VCaP (cell line): ENCODE data around the gene ASPRV1.

Experiments
- H3K27ac ChIP-seq: fragments of 450-650 bp; 2 replicates; pipeline ENCODE4 v1.5.1; 2017
- TF ChIP-seq, protein P1 (sequence below): fragments of 450-650 bp; conservative IDR thresholded peaks from 2 replicates; pipeline ENCODE4 v1.5.1; 2017; ENCODE audit warnings: mild to moderate bottlenecking, moderate library complexity

Gene ASPRV1

DNA sequence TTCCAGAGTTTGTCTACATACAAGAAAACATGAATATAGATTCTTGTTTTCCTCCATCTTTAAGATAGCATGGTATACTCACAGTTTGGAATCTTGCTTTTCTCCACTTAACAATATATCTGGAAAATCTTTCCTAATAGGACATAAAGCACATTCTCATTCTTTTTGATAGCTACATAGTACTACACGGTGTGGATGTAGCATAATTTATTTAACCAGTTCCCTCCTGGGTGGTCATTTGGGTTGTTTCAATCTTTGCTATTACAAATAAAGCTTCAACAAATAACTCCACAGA is 26.9 kb downstream of the ASPRV1 start:
- no peak overlapping the region for H3K27ac ChIP-seq
- TF ChIP-seq, protein P1, sequence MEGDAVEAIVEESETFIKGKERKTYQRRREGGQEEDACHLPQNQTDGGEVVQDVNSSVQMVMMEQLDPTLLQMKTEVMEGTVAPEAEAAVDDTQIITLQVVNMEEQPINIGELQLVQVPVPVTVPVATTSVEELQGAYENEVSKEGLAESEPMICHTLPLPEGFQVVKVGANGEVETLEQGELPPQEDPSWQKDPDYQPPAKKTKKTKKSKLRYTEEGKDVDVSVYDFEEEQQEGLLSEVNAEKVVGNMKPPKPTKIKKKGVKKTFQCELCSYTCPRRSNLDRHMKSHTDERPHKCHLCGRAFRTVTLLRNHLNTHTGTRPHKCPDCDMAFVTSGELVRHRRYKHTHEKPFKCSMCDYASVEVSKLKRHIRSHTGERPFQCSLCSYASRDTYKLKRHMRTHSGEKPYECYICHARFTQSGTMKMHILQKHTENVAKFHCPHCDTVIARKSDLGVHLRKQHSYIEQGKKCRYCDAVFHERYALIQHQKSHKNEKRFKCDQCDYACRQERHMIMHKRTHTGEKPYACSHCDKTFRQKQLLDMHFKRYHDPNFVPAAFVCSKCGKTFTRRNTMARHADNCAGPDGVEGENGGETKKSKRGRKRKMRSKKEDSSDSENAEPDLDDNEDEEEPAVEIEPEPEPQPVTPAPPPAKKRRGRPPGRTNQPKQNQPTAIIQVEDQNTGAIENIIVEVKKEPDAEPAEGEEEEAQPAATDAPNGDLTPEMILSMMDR, result no peak

DNA sequence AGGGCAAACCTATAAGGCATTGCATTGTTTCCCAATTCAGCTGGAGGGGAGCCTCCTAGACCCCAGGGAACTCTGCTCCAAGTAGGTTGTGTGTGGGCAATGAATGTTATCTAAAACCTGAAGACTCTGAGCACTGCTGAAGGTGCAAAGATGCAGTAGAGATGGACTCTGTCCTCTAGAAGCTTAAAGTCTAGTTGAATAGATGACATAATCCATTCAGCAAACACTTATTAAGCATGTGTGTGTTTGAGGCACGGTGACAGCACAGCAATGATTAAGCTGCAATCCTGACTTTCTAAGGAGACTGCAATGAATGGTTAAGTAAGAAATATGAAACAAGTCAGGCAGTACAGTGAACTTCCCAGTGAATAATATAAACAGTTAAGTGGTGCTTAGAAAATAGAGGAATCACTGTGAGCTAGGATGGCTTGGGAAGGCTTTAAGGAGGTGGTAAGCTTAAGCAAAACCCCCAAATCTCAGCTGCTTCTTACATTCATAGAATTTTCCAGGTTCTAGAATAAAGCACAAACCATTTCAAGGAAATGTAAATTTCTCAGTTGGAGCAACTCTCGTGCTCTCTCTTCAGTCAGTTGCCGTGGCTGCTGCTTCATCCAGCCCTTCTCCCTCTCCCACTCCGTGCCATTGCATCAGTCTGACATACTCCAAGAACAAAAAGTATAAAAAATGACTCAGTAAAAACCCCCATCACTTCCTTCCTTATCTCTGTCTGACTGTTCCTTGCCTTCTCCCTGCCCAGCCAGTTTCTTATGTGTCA is 27.4 kb downstream of the ASPRV1 start:
- no peak overlapping the region for H3K27ac ChIP-seq
- TF ChIP-seq, protein P1, result no peak

DNA sequence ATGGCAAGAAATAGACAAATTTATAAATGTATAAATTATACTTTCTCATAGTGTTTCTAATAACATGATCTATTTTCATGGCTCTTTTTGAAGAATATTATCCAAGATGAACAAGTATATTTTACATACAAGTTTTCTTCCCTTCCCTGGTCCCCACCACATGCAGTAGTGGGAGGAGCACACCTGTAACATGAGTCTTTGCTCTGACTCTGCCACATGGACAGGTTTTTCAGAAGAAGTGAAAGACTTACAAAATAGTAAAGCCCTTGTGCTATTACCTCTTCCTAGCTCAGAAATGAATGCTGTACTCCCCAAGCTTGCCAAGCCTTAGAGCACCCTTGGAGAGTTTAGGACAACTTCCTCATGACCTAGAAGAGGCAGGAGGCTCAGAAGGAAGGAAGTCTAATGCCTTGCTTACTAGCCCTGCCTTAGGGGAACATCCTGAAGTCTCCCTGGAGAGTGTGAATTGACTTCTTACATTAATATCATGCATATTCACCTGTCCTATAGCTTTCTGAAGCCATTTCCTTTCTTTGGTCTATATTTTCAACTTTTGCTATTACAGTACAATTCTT is 28.1 kb downstream of the ASPRV1 start:
- TF ChIP-seq, protein P1, result no peak
- H3K27ac ChIP-seq, result no peak overlapping the region

DNA sequence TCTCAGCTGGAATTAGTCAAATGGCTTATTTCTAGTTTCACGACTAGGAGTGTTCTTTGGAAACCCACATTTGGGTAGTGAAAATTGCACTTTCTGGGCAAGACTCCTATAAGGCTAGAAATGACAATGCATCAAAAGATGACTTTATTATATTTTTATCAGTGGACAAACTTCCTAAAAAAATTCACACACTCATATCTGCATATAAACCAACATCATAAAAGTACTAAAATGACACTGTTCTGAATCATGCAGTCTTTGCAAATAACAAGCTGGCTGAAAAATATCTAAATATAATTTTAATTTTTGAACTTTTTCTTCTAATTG is 28.9 kb downstream of the ASPRV1 start:
- TF ChIP-seq, protein P1, result no peak
- no peak overlapping the region for H3K27ac ChIP-seq

DNA sequence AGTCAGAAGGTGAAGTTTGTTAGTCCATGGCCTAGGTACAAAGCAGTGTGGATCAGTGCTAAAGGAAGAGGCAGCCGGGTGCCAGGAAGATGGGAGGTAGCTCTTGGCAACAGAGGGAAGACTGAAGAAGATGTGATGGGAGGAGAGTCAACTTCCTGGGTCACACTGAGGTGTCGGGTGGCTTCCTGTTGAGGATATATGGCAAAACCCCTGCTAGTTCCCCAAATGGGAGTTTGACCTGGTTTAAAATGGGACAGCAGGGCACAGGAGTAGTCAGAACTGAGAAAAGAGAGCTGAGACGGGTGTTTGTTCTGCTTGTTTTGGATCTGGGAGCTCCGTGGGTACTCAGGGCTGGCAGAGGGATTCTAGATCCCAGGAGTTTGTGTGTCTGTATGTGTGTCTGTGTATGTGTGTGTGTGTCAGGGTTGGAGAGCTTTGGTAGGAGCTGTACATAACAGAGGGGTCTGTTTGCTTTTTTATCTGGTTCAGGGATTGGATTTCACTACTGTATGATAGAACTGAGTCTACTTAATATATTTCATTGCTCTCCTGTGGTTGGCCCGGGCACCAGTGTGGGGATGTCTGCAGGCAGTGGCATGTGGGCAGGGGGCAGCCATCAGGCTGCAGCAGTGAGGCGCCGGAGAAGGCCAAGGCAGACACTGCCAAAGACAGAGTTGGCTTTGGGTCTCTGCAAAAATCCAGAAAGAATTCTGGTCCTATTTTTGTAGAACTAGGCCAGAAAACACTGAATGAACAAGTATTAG is 29.4 kb downstream of the ASPRV1 start:
- H3K27ac ChIP-seq, result no peak overlapping the region
- TF ChIP-seq, protein P1, result no peak

DNA sequence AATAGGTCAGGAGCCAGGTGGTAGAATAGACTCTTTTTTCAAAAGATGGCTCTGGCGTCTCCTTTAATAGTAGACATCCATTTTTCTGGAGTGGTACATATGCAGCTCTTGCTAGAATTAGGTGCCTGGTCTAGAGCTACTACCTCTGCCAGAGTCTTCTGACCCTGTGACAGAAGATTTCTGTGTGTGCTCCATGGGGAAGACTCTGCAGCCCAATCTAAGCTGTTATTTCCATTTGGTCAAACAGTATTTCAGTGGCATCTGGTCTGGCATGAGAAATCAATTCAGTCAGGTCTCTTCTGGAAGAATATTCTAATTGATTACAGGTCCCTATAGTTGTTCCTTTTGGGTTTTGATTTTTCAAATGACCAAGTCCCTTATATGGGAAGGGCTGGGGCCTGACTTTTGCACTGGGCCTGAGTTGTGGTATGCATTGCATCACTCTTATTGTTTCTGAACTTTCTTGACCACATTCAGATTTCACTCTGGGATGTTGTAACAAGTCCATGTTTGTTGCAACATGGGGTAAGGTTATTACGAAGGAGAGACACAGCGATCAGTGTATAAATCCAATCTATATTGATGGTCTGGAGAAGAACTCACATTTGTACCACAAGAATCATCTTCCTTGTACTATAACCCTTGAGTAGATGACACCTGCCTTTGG is 34.4 kb downstream of the ASPRV1 start:
- TF ChIP-seq, protein P1, result no peak
- H3K27ac ChIP-seq, result no peak overlapping the region

DNA sequence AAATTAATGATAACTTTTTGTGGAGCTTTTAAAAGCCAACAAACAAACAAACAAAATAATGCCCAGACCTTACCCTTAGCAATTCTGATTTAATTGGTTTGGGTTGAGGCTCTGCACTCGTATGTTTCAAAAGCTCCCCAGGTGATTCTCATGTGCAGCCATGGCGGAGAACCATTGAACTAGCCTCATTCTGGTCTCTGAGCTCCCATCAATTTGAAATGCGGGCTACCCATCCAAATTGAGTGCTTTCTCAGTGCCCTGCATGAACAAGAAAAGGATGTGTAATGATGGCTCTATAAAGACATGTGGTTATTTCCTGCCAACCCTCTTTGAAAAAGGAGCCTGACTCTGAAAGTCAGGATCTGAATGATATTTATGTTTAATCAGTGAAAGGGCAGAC is 38.3 kb downstream of the ASPRV1 start:
- H3K27ac ChIP-seq, result no peak overlapping the region
- TF ChIP-seq, protein P1, result no peak
